Stomach (tissue), 9 donors: Measurements from ENCODE around the gene NEK6. TPM values are rescaled to one million over a fixed set of nuclear protein-coding genes. Genes with fewer than 3 reads are reported as not detected.

ENCODE experiments used
- DNase-seq, 2 donors: peaks; one replicate each; pipeline versions ENCODE4 v3.0.0 to v3.0.0-alpha.2; 2013 to 2019
- H3K27ac ChIP-seq, 5 donors: fragments of 200-600 bp in 4 of 5; sonication (generic) in 4 of 5; one replicate each; pipeline ENCODE4 v1.5.1; 2013 to 2019; ENCODE audit warnings: mild to moderate bottlenecking in 1 of 5, moderate library complexity in 1 of 5
- H3K27me3 ChIP-seq, 3 donors: fragments of 200-600 bp; sonication (generic); one replicate each; pipeline ENCODE4 v1.5.1; 2017 to 2019; ENCODE audit warnings: mixed run types in 1 of 3
- H3K36me3 ChIP-seq, 4 donors: fragments of 200-600 bp; sonication (generic); 1 replicate in 3 of 4; 2 replicates in 1 of 4; pipeline ENCODE4 v1.5.1; 2016 to 2019
- H3K4me1 ChIP-seq, 4 donors: fragments of 200-600 bp; sonication (generic); one replicate each; pipeline ENCODE4 v1.5.1; 2016 to 2019
- H3K4me3 ChIP-seq, 4 donors: fragments of 200-600 bp; sonication (generic) in 3 of 4; one replicate each; pipeline ENCODE4 v1.5.1; 2016 to 2019; ENCODE audit warnings: mild to moderate bottlenecking in 1 of 4
- H3K9me3 ChIP-seq, 4 donors: fragments of 200-600 bp; sonication (generic); one replicate each; pipeline ENCODE4 v1.5.1; 2016 to 2019
- CTCF ChIP-seq, 7 experiments: fragments of 450-650 bp in 4 of 7; fragments of 200-600 bp in 3 of 7; sonication (generic) in 3 of 7; IDR thresholded peaks; one replicate each; pipeline ENCODE4 v1.5.1; 2016 to 2019; ENCODE audit warnings: antibody characterized with exemption in 7 of 7, control low read depth in 2 of 7, mild to moderate bottlenecking in 1 of 7
- EP300 ChIP-seq: sonication (generic); formaldehyde crosslinking; IDR thresholded peaks from one replicate; pipeline ENCODE4 v1.6.1; 2017; ENCODE audit warnings: antibody characterized with exemption
- POLR2A ChIP-seq, 4 donors: fragments of 450-650 bp; IDR thresholded peaks; one replicate each; pipeline ENCODE4 v1.6.1; 2016; ENCODE audit warnings: antibody characterized with exemption in 4 of 4, control low read depth in 2 of 4, mild to moderate bottlenecking in 1 of 4, moderate library complexity in 1 of 4
- POLR2AphosphoS5 ChIP-seq, 3 donors: sonication (generic); formaldehyde crosslinking; IDR thresholded peaks; one replicate each; pipeline ENCODE4 v1.6.1; 2016; ENCODE audit warnings: antibody characterized with exemption in 3 of 3
- WGBS, 5 donors: extraction: QIAGEN DNeasy Blood & Tissue Kit in 3 of 5; methylation state at CpG; one replicate each; pipeline versions ENCODE4 v1.1.5 to v1.1.7; 2013 to 2018; 5-methylcytosine and 5-hydroxymethylcytosine counted together
- intact Hi-C: fragments of 100-400 bp; cut with DNase I; formaldehyde crosslinking; loops from one replicate; pipeline ENCODE4 v1.15.1; 2023; ENCODE audit warnings: low total_unique reads
- polyA plus RNA-seq, 3 donors: library from polyadenylated mRNA; stranded (reverse); fragments of 200-250 nt; gene quantifications; one replicate each; pipeline ENCODE4 v1.2.3, GENCODE V29; 2013
- total RNA-seq, 5 donors: library from RNA; depleted of rRNA; stranded (reverse); fragments of >200 nt; gene quantifications; one replicate each; pipeline versions ENCODE4 v1.1.0 to v1.2.3, GENCODE V29; 2014 to 2016
- donor health status: healthy with polysubstance abuse.
- donor health status: Bipolar disorder and iron deficiency.
- donor health status: healthy.

The NEK6 gene
- total and polyA plus RNA-seq, 8 donors, result 6.0 to 76.8 (median 25.9) TPM

GRCh38 chr9:124277420-124277819 lies 19.7 kb downstream of the NEK6 start:
- peak overlapping the region in 2 of 5 donors; percentile 42 to 86 for H3K27ac ChIP-seq

GRCh38 chr9:124278054-124278540 lies 20.3 kb downstream of the NEK6 start:
- DNase-seq, result no peak
- Histone ChIP-seq H3K27ac (peak overlapping the region in 2 of 5 donors; percentile 86), H3K27me3 (no peaks in the 10 kb centered on the region), H3K36me3 (no peaks in the 10 kb centered on the region), H3K9me3 (no peaks in the 10 kb centered on the region), H3K4me1 (peaks cover 41 to 99% (median 72%) of the 10 kb centered on the region in 4 donors), H3K4me3 (no peak overlapping the region)
- intact Hi-C loops, result no loop called here
- no peak for TF ChIP-seq CTCF (IDR thresholded peaks at IDR 0.05)
- TF ChIP-seq POLR2A (IDR thresholded peaks at IDR 0.05), result no peak
- TF ChIP-seq EP300, result no peak
- no peak for TF ChIP-seq POLR2AphosphoS5 (IDR thresholded peaks at IDR 0.05)
- 82 to 88% (median 82%) methylated on average over 18 of the region's 18 CpGs for WGBS, 5 donors

More at GRCh38 chr9:124277420-124277819, 19.7 kb downstream of the NEK6 start:
- TF ChIP-seq CTCF (IDR thresholded peaks at IDR 0.05), result no peak
- TF ChIP-seq EP300, result no peak
- Histone ChIP-seq H3K4me3 (no peak overlapping the region), H3K4me1 (peaks cover 34 to 99% (median 70%) of the 10 kb centered on the region in 4 donors), H3K36me3 (no peaks in the 10 kb centered on the region), H3K27me3 (no peaks in the 10 kb centered on the region), H3K9me3 (no peaks in the 10 kb centered on the region)
- no peak for DNase-seq
- intact Hi-C loops, result no loop called here
- 87 to 90% (median 88%) methylated on average over 16 to 17 of the region's 17 CpGs for WGBS, 5 donors

- peaks cover 57 to 100% (median 79%) of the 10 kb centered on the region in 4 donors for H3K4me1 ChIP-seq
- H3K4me3 ChIP-seq, result no peak overlapping the region
- intact Hi-C loops, result no loop called here
- no peak for TF ChIP-seq EP300
- DNase-seq, result no peak
- H3K9me3 ChIP-seq, result no peaks in the 10 kb centered on the region
- H3K27ac ChIP-seq, result peak overlapping the region; percentile 37 to 86 (median 84)
- WGBS, 5 donors, result 51 to 63% (median 58%) methylated on average over 11 of the region's 11 CpGs
- no peaks in the 10 kb centered on the region for H3K27me3 ChIP-seq
- H3K36me3 ChIP-seq, result no peaks in the 10 kb centered on the region
Measured at GRCh38 chr9:124279531-124280175, 21.9 kb downstream of the NEK6 start.

GRCh38 chr9:124280176-124280691 lies 22.5 kb downstream of the NEK6 start:
- peaks cover 61 to 100% (median 83%) of the 10 kb centered on the region in 4 donors for H3K4me1 ChIP-seq
- peak in 1 of 2 donors; percentile 90 for DNase-seq
- intact Hi-C loops, result no loop called here
- 31 to 46% (median 35%) methylated on average over 14 to 16 of the region's 16 CpGs for WGBS, 5 donors
- TF ChIP-seq EP300 (no peak), CTCF (IDR thresholded peaks at IDR 0.05) (no peak), POLR2AphosphoS5 (IDR thresholded peaks at IDR 0.05) (peak in 2 of 3 donors; percentile 47 to 51), POLR2A (IDR thresholded peaks at IDR 0.05) (no peak)
- H3K36me3 ChIP-seq, result no peaks in the 10 kb centered on the region
- no peak overlapping the region for H3K4me3 ChIP-seq
- no peaks in the 10 kb centered on the region for H3K9me3 ChIP-seq
- no peaks in the 10 kb centered on the region for H3K27me3 ChIP-seq
- H3K27ac ChIP-seq, result peak overlapping the region; percentile 37 to 86 (median 84)

GRCh38 chr9:124281931-124282371 lies 24.2 kb downstream of the NEK6 start:
- Histone ChIP-seq H3K27ac (peak overlapping the region; percentile 35 to 86 (median 84)), H3K4me1 (peaks cover 78 to 100% (median 90%) of the 10 kb centered on the region in 4 donors), H3K27me3 (no peaks in the 10 kb centered on the region), H3K36me3 (no peaks in the 10 kb centered on the region), H3K9me3 (no peaks in the 10 kb centered on the region), H3K4me3 (no peak overlapping the region)
- peak in 1 of 2 donors; percentile 51 for DNase-seq
- intact Hi-C loops, result no loop called here
- 53 to 74% (median 62%) methylated on average over 15 of the region's 15 CpGs for WGBS, 5 donors
- TF ChIP-seq EP300, result no peak
- TF ChIP-seq POLR2A (IDR thresholded peaks at IDR 0.05), result no peak
- no peak for TF ChIP-seq CTCF (IDR thresholded peaks at IDR 0.05)
- no peak for TF ChIP-seq POLR2AphosphoS5 (IDR thresholded peaks at IDR 0.05)
